ENCODE data around the gene POLR3H.

GRCh38 chr22:41551877-41552582, 7.8 kb upstream of the POLR3H start:
- TF ChIP-seq CTCF (conservative IDR thresholded peaks at IDR 0.05 in 1 of 2, IDR thresholded peaks at IDR 0.05 in 1 of 2; ENCODE audit: extremely low read depth in 1 of 2, insufficient read depth in 1 of 2, low read depth in 1 of 2, low read length in 2 of 2) = no peak
- TF ChIP-seq EZH2 (IDR thresholded peaks at IDR 0.05; ENCODE audit: borderline replicate concordance, low read length) = no peak
